ENCODE data around the gene SSC5D. TPM values are rescaled to one million over a fixed set of nuclear protein-coding genes. Genes with fewer than 3 reads are reported as not detected.
"Not testable (repeated sequence)": the region's sequence is repeated elsewhere in the genome, so short reads cannot be mapped to it uniquely, and the experiment has no call there.

SSC5D gene
- total RNA-seq, 1 experiment from 2014 or later: 0.26 TPM

DNA sequence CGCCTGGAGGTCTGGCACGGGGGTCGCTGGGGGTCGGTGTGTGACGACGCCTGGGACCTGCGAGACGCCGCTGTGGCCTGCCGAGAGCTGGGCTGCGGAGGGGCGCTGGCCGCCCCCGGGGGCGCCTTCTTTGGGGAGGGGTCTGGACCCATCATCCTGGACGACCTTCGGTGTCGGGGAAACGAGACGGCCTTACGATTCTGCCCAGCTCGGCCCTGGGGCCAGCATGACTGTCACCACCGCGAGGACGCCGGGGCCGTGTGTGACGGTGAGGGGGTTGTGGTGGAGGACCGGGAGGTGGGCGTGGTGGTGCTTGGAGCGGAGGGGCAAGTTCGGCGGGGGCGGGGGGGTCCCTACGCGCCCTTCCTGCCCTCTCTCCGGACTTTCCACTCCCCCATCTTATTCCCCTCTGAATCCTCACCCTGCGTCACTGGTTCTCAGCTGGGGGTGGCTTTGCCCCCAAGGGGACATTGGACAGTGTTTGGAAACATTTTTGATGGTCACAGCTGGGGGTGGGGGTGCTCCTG is 5.5 kb downstream of the SSC5D start:
- no peak overlapping the region for H3K27ac Mint-ChIP-seq (ENCODE audit: unreplicated experiment)
- peaks cover 82% of the 10 kb centered on the region for H3K27me3 Mint-ChIP-seq (ENCODE audit: unreplicated experiment)
- no peaks in the 10 kb centered on the region for H3K4me1 Mint-ChIP-seq (ENCODE audit: low read depth, unreplicated experiment)
- intact Hi-C loops (cut with micrococcal nuclease; ENCODE audit: unreplicated experiment): no loop called here
- peaks cover 6% of the 10 kb centered on the region for H3K36me3 Mint-ChIP-seq (ENCODE audit: insufficient read depth, unreplicated experiment)
- CTCF ChIA-PET: no interaction called here
- TF ChIP-seq CTCF (IDR thresholded peaks at IDR 0.05; ENCODE audit: unreplicated experiment): no peak
- no peak for DNase-seq
- H3K4me3 Mint-ChIP-seq (ENCODE audit: low read depth, unreplicated experiment): no peak overlapping the region
- BruUV-seq (replicated peaks): no TSS peak
- H3K9me3 Mint-ChIP-seq (ENCODE audit: low read depth, unreplicated experiment): no peaks in the 10 kb centered on the region

- no peak for TF ChIP-seq CTCF (IDR thresholded peaks at IDR 0.05; ENCODE audit: unreplicated experiment)
- CTCF ChIA-PET: no interaction called here
- intact Hi-C loops (cut with micrococcal nuclease; ENCODE audit: unreplicated experiment): no loop called here
- BruUV-seq (replicated peaks): no TSS peak
- Mint-ChIP-seq H3K36me3 (ENCODE audit: insufficient read depth, unreplicated experiment) (peaks cover 5% of the 10 kb centered on the region), H3K4me3 (ENCODE audit: low read depth, unreplicated experiment) (no peak overlapping the region), H3K4me1 (ENCODE audit: low read depth, unreplicated experiment) (no peaks in the 10 kb centered on the region), H3K27me3 (ENCODE audit: unreplicated experiment) (peaks cover 88% of the 10 kb centered on the region), H3K27ac (ENCODE audit: unreplicated experiment) (no peak overlapping the region), H3K9me3 (ENCODE audit: low read depth, unreplicated experiment) (no peaks in the 10 kb centered on the region)
- DNase-seq: no peak
These were observed 6.0 kb downstream of the SSC5D start for GRCh38 chr19:55494172-55494761.

- no peak for TF ChIP-seq CTCF (IDR thresholded peaks at IDR 0.05; ENCODE audit: unreplicated experiment)
- Mint-ChIP-seq H3K4me3 (ENCODE audit: low read depth, unreplicated experiment) (no peak overlapping the region), H3K36me3 (ENCODE audit: insufficient read depth, unreplicated experiment) (peaks cover 5% of the 10 kb centered on the region), H3K9me3 (ENCODE audit: low read depth, unreplicated experiment) (no peaks in the 10 kb centered on the region), H3K27ac (ENCODE audit: unreplicated experiment) (no peak overlapping the region), H3K4me1 (ENCODE audit: low read depth, unreplicated experiment) (no peaks in the 10 kb centered on the region), H3K27me3 (ENCODE audit: unreplicated experiment) (peaks cover 91% of the 10 kb centered on the region)
- DNase-seq: no peak
- CTCF ChIA-PET: interaction anchor here (0.5 to 1.2 kb wide), 3 partner anchors 8 to 138 kb away, joined by 3 to 4 read pairs (median 4); no protein-coding TSS in a partner anchor
- BruUV-seq (replicated peaks): no TSS peak
- intact Hi-C loops (cut with micrococcal nuclease; ENCODE audit: unreplicated experiment): no loop called here
These were observed 7.6 kb downstream of the SSC5D start for GRCh38 chr19:55495646-55496349.

- H3K4me3 Mint-ChIP-seq (ENCODE audit: low read depth, unreplicated experiment); H3K4me1 Mint-ChIP-seq (ENCODE audit: low read depth, unreplicated experiment); intact Hi-C loops (cut with micrococcal nuclease; ENCODE audit: unreplicated experiment); H3K27ac Mint-ChIP-seq (ENCODE audit: unreplicated experiment); DNase-seq; H3K9me3 Mint-ChIP-seq (ENCODE audit: low read depth, unreplicated experiment); H3K36me3 Mint-ChIP-seq (ENCODE audit: insufficient read depth, unreplicated experiment); BruUV-seq (replicated peaks): not testable (repeated sequence)
- CTCF ChIA-PET: interaction anchor here (1.2 kb wide), 1 partner anchor 110 kb away, joined by 3 read pairs; no protein-coding TSS in a partner anchor
- peaks cover 89% of the 10 kb centered on the region for H3K27me3 Mint-ChIP-seq (ENCODE audit: unreplicated experiment)
These were observed 8.6 kb downstream of the SSC5D start for GRCh38 chr19:55496820-55497219.

DNA sequence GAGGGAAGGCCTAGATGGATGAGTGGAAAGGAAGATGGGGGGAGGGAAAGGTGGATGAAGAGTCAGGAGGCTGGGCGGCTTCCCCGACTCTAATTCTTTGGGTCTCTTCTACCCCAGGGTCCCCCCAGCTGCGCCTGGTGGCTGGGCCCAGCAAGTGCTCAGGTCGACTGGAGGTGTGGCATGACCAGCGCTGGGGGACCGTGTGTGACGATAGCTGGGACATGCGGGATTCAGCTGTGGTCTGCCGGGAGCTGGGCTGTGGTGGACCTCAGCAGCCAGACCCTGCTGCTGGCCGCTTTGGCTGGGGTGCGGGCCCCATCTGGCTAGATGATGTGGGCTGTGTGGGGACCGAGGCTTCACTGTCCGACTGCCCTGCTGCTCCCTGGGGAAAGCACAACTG is 9.5 kb downstream of the SSC5D start:
- Mint-ChIP-seq H3K4me3 (ENCODE audit: low read depth, unreplicated experiment) (no peak overlapping the region), H3K9me3 (ENCODE audit: low read depth, unreplicated experiment) (no peaks in the 10 kb centered on the region), H3K36me3 (ENCODE audit: insufficient read depth, unreplicated experiment) (peaks cover 5% of the 10 kb centered on the region), H3K27ac (ENCODE audit: unreplicated experiment) (no peak overlapping the region), H3K4me1 (ENCODE audit: low read depth, unreplicated experiment) (no peaks in the 10 kb centered on the region), H3K27me3 (ENCODE audit: unreplicated experiment) (peaks cover 89% of the 10 kb centered on the region)
- TF ChIP-seq CTCF (IDR thresholded peaks at IDR 0.05; ENCODE audit: unreplicated experiment): no peak
- no TSS peak for BruUV-seq (replicated peaks)
- intact Hi-C loops (cut with micrococcal nuclease; ENCODE audit: unreplicated experiment): no loop called here
- DNase-seq: no peak
- CTCF ChIA-PET: no interaction called here

Data from Calu3 (cell line).